Sigmoid colon (tissue), 7 donors: Measurements from ENCODE around the gene SELE. TPM values are rescaled to one million over a fixed set of nuclear protein-coding genes. Genes with fewer than 3 reads are reported as not detected.

Experiments
- DNase-seq: peaks from one replicate; pipeline ENCODE4 v3.0.0-alpha.2; 2019
- H3K27ac ChIP-seq, 4 donors: fragments of 200-600 bp; sonication (generic); one replicate each; pipeline ENCODE4 v1.5.1; 2016 to 2019; ENCODE audit warnings: mild to moderate bottlenecking in 1 of 4
- H3K27me3 ChIP-seq, 3 donors: fragments of 200-600 bp; sonication (generic); one replicate each; pipeline ENCODE4 v1.5.1; 2019; ENCODE audit warnings: mild to moderate bottlenecking in 1 of 3
- H3K36me3 ChIP-seq, 4 donors: fragments of 200-600 bp; sonication (generic); one replicate each; pipeline ENCODE4 v1.5.1; 2016 to 2019
- H3K4me1 ChIP-seq, 4 donors: fragments of 200-600 bp; sonication (generic); one replicate each; pipeline ENCODE4 v1.5.1; 2017 to 2019
- H3K4me3 ChIP-seq, 4 donors: fragments of 200-600 bp; sonication (generic); one replicate each; pipeline ENCODE4 v1.5.1; 2017 to 2019; ENCODE audit warnings: mild to moderate bottlenecking in 2 of 4, moderate library complexity in 1 of 4
- H3K9me3 ChIP-seq, 4 donors: fragments of 200-600 bp in 3 of 4; sonication (generic) in 3 of 4; one replicate each; pipeline versions ENCODE4 v1.5.1 to v1.6.1; 2013 to 2019
- CTCF ChIP-seq, 4 experiments: fragments of 450-650 bp in 3 of 4; fragments of 200-600 bp in 1 of 4; IDR thresholded peaks; one replicate each; pipeline ENCODE4 v1.5.1; 2016 to 2019; ENCODE audit warnings: antibody characterized with exemption in 4 of 4, mild to moderate bottlenecking in 3 of 4, moderate library complexity in 2 of 4
- EP300 ChIP-seq, 4 donors: sonication (generic); formaldehyde crosslinking; IDR thresholded peaks; one replicate each; pipeline ENCODE4 v1.6.1; 2017; ENCODE audit warnings: antibody characterized with exemption in 4 of 4
- POLR2A ChIP-seq, 2 donors: fragments of 450-650 bp; IDR thresholded peaks; one replicate each; pipeline ENCODE4 v1.6.1; 2016; ENCODE audit warnings: antibody characterized with exemption in 2 of 2, mild to moderate bottlenecking in 2 of 2, moderate library complexity in 2 of 2
- POLR2AphosphoS5 ChIP-seq, 4 donors: sonication (generic); formaldehyde crosslinking; IDR thresholded peaks; one replicate each; pipeline ENCODE4 v1.6.1; 2017; ENCODE audit warnings: antibody characterized with exemption in 4 of 4
- WGBS, 2 donors: extraction: QIAGEN DNeasy Blood & Tissue Kit; methylation state at CpG; one replicate each; pipeline ENCODE4 v1.1.7; 2013; 5-methylcytosine and 5-hydroxymethylcytosine counted together
- intact Hi-C: fragments of 100-400 bp; cut with DNase I; formaldehyde crosslinking; loops from one replicate; pipeline ENCODE4 v1.15.1; 2023
- polyA plus RNA-seq, 3 donors: library from polyadenylated mRNA; stranded (reverse); fragments of 200-250 nt; gene quantifications; one replicate each; pipeline ENCODE4 v1.2.3, GENCODE V29; 2013
- total RNA-seq, 4 donors: library from RNA; depleted of rRNA; stranded (reverse); fragments of >200 nt; gene quantifications; one replicate each; pipeline ENCODE4 v1.1.0, GENCODE V29; 2016
- donor health status: healthy with polysubstance abuse.
- donor health status: Bipolar disorder and iron deficiency.
- donor health status: healthy.

The SELE gene
- total and polyA plus RNA-seq, 7 donors = under 0.01 to 20.1 (median 1.2) TPM; not detected in 4

- no peaks in the 10 kb centered on the region for H3K27me3 ChIP-seq
- 84 to 85% methylated on average over 5 of the region's 5 CpGs for WGBS, 2 donors
- TF ChIP-seq POLR2AphosphoS5 (IDR thresholded peaks at IDR 0.05) = no peak
- H3K9me3 ChIP-seq = no peaks in the 10 kb centered on the region
- intact Hi-C loops = no loop called here
- no peak overlapping the region for H3K27ac ChIP-seq
- DNase-seq = no peak
- H3K4me3 ChIP-seq = no peak overlapping the region
- no peaks in the 10 kb centered on the region for H3K36me3 ChIP-seq
- H3K4me1 ChIP-seq = no peaks in the 10 kb centered on the region
Measured at GRCh38 chr1:169745015-169745861, 11.4 kb upstream of the SELE start.

- intact Hi-C loops = no loop called here
- no peaks in the 10 kb centered on the region for H3K4me1 ChIP-seq
- WGBS, 2 donors = 86 to 91% methylated on average over 6 of the region's 6 CpGs
- peaks cover 0 to 2% (median 0%) of the 10 kb centered on the region in 3 donors for H3K27me3 ChIP-seq
- no peaks in the 10 kb centered on the region for H3K36me3 ChIP-seq
- no peak for DNase-seq
- H3K27ac ChIP-seq = no peak overlapping the region
- no peaks in the 10 kb centered on the region for H3K9me3 ChIP-seq
- no peak for TF ChIP-seq POLR2A (IDR thresholded peaks at IDR 0.05)
- H3K4me3 ChIP-seq = no peak overlapping the region
Measured at GRCh38 chr1:169741666-169742394, 8.0 kb upstream of the SELE start.

GRCh38 chr1:169739980-169740379 is 6.1 kb upstream of the SELE start:
- no peaks in the 10 kb centered on the region for H3K4me1 ChIP-seq
- H3K27ac ChIP-seq = no peak overlapping the region
- no peak overlapping the region for H3K4me3 ChIP-seq

GRCh38 chr1:169731446-169731845 is 2.4 kb downstream of the SELE start:
- Histone ChIP-seq H3K27ac (no peak overlapping the region), H3K4me3 (no peak overlapping the region), H3K4me1 (no peaks in the 10 kb centered on the region), H3K36me3 (no peaks in the 10 kb centered on the region), H3K9me3 (no peaks in the 10 kb centered on the region), H3K27me3 (no peaks in the 10 kb centered on the region)
- intact Hi-C loops = no loop called here
- WGBS, 2 donors = 35 to 73% methylated on average over 4 of the region's 4 CpGs
- TF ChIP-seq CTCF (IDR thresholded peaks at IDR 0.05) (no peak), POLR2AphosphoS5 (IDR thresholded peaks at IDR 0.05) (no peak), POLR2A (IDR thresholded peaks at IDR 0.05) (no peak), EP300 (IDR thresholded peaks at IDR 0.05) (no peak)
- no peak for DNase-seq

More at GRCh38 chr1:169739980-169740379, 6.1 kb upstream of the SELE start:
- no peak for DNase-seq
- 77 to 88% methylated on average over 5 of the region's 5 CpGs for WGBS, 2 donors
- TF ChIP-seq EP300 (IDR thresholded peaks at IDR 0.05) = no peak
- no peak for TF ChIP-seq POLR2A (IDR thresholded peaks at IDR 0.05)
- TF ChIP-seq CTCF (IDR thresholded peaks at IDR 0.05) = no peak
- TF ChIP-seq POLR2AphosphoS5 (IDR thresholded peaks at IDR 0.05) = no peak
- no peaks in the 10 kb centered on the region for H3K36me3 ChIP-seq
- H3K9me3 ChIP-seq = no peaks in the 10 kb centered on the region
- peaks cover 0 to 5% (median 0%) of the 10 kb centered on the region in 3 donors for H3K27me3 ChIP-seq
- intact Hi-C loops = no loop called here

GRCh38 chr1:169729991-169730390 is 3.9 kb downstream of the SELE start:
- no peak for DNase-seq
- no peaks in the 10 kb centered on the region for H3K36me3 ChIP-seq
- no peak for TF ChIP-seq EP300 (IDR thresholded peaks at IDR 0.05)
- no peak for TF ChIP-seq POLR2A (IDR thresholded peaks at IDR 0.05)
- TF ChIP-seq CTCF (IDR thresholded peaks at IDR 0.05) = no peak
- TF ChIP-seq POLR2AphosphoS5 (IDR thresholded peaks at IDR 0.05) = no peak
- H3K27ac ChIP-seq = no peak overlapping the region
- H3K27me3 ChIP-seq = no peaks in the 10 kb centered on the region
- H3K4me3 ChIP-seq = no peak overlapping the region
- intact Hi-C loops = no loop called here
- H3K9me3 ChIP-seq = no peaks in the 10 kb centered on the region
- H3K4me1 ChIP-seq = no peaks in the 10 kb centered on the region
